OCI-LY7 (cell line): ENCODE measurements around the gene TP63. TPM values are rescaled to one million over a fixed set of nuclear protein-coding genes. Genes with fewer than 3 reads are reported as not detected.

Experiments used
- BruUV-seq: library from RNA; stranded (reverse); fragments of 400-500 nt; replicated peaks from 2 replicates; lab custom pipeline; 2021; lab: Mats Ljungman, UMichigan
- CTCF ChIA-PET: fragments of 300-600 bp; sonication (Branson Sonifier 250); formaldehyde crosslinking; loops from one replicate; lab custom pipeline; 2022; ENCODE audit warnings: antibody characterized with exemption; ENCODE audit not compliant: unreplicated experiment; lab: Charles Lee
- POLR2A ChIA-PET: fragments of 300-600 bp; sonication (Branson Sonifier 250); formaldehyde crosslinking; loops from one replicate; lab custom pipeline; 2022; ENCODE audit warnings: antibody characterized with exemption; lab: Charles Lee
- DNase-seq: peaks from one replicate; pipeline ENCODE4 v3.0.0-alpha.2; 2015; ENCODE audit warnings: low spot score
- H2AFZ ChIP-seq: fragments of 200-600 bp; sonication (generic), shearing (Covaris generic); 2 replicates; pipeline ENCODE4 v1.6.1; 2014; ENCODE audit warnings: mild to moderate bottlenecking, antibody characterized with exemption, low read length, moderate library complexity
- H3K27ac ChIP-seq: fragments of 200-600 bp; sonication (generic); 2 replicates; pipeline ENCODE4 v1.5.1; 2014; ENCODE audit warnings: mixed run types, low read depth, mild to moderate bottlenecking, moderate library complexity, low read length, inconsistent platforms; ENCODE audit not compliant: poor library complexity, severe bottlenecking
- H3K36me3 ChIP-seq: fragments of 200-600 bp; sonication (generic); 2 replicates; pipeline ENCODE4 v1.6.1; 2014; ENCODE audit warnings: mild to moderate bottlenecking, antibody characterized with exemption, low read length, moderate library complexity, mixed read lengths; ENCODE audit not compliant: insufficient read depth
- H3K4me1 ChIP-seq: fragments of 200-600 bp; sonication (generic); 2 replicates; pipeline ENCODE4 v1.5.1; 2014; ENCODE audit warnings: mild to moderate bottlenecking, low read length; ENCODE audit not compliant: insufficient read depth, poor library complexity, severe bottlenecking
- H3K4me2 ChIP-seq: fragments of 200-600 bp; sonication (generic); 2 replicates; pipeline ENCODE4 v1.6.1; 2014; ENCODE audit warnings: mild to moderate bottlenecking, low read length
- H3K4me3 ChIP-seq: fragments of 200-600 bp; sonication (generic); 2 replicates; pipeline ENCODE4 v1.5.1; 2014; ENCODE audit warnings: mild to moderate bottlenecking, low read depth, low read length; ENCODE audit not compliant: poor library complexity, severe bottlenecking
- H3K79me2 ChIP-seq: fragments of 200-600 bp; sonication (generic); 2 replicates; pipeline ENCODE4 v1.6.1; 2016; ENCODE audit warnings: low read depth, mild to moderate bottlenecking, low read length, moderate library complexity, mixed read lengths; ENCODE audit not compliant: insufficient read depth
- H3K9me2 ChIP-seq: fragments of 200-600 bp; sonication (generic); 2 replicates; pipeline ENCODE4 v1.6.1; 2016; ENCODE audit warnings: mild to moderate bottlenecking, low read length, mixed read lengths; ENCODE audit not compliant: insufficient read depth
- H3K9me3 ChIP-seq: fragments of 200-600 bp; sonication (generic); 2 replicates; pipeline ENCODE4 v1.6.1; 2014; ENCODE audit warnings: mild to moderate bottlenecking, mixed run types, low read length, mixed read lengths
- H4K20me1 ChIP-seq: fragments of 200-600 bp; sonication (generic); 2 replicates; pipeline ENCODE4 v1.6.1; 2014; ENCODE audit warnings: mild to moderate bottlenecking, antibody characterized with exemption, low read length, moderate library complexity, mixed read lengths; ENCODE audit not compliant: insufficient read depth
- CTCF ChIP-seq: fragments of 200-600 bp; sonication (generic); conservative IDR thresholded peaks from 2 replicates; pipeline ENCODE4 v1.5.1; 2014; ENCODE audit warnings: mild to moderate bottlenecking, antibody characterized with exemption, low read length, moderate library complexity, mixed read lengths
- EZH2phosphoT487 ChIP-seq: fragments of 200-600 bp; sonication (generic); IDR thresholded peaks from 2 replicates; pipeline ENCODE4 v1.6.1; 2018; ENCODE audit warnings: low read depth, borderline replicate concordance, mild to moderate bottlenecking, mixed run types, antibody characterized with exemption, low read length, moderate library complexity, mixed read lengths
- intact Hi-C: fragments of 100-400 bp; cut with micrococcal nuclease; formaldehyde crosslinking; loops from one replicate; pipeline ENCODE4 v1.10.0; 2022; ENCODE audit not compliant: unreplicated experiment
- total RNA-seq, 2 experiments: library from RNA; depleted of rRNA in 1 of 2; stranded (reverse); fragments of >200 nt in 1 of 2; shearing (Covaris generic) in 1 of 2; gene quantifications; 2 replicates each; pipeline ENCODE4 v1.2.3, GENCODE V29; 2014 to 2022

The TP63 gene
- total RNA-seq, 2 experiments from 2014 or later: 0.16 to 1.1 TPM

- Histone ChIP-seq H3K79me2 (no peaks in the 10 kb centered on the region), H3K4me1 (no peaks in the 10 kb centered on the region), H3K9me2 (no peaks in the 10 kb centered on the region), H3K4me2 (no peak overlapping the region), H2AFZ (no peak overlapping the region), H3K36me3 (no peaks in the 10 kb centered on the region), H4K20me1 (no peaks in the 10 kb centered on the region), H3K27ac (no peak overlapping the region), H3K4me3 (no peak overlapping the region), H3K9me3 (no peaks in the 10 kb centered on the region)
- ChIA-PET CTCF (interaction anchor here (0.6 kb wide), 1 partner anchor 8 kb away, joined by 4 read pairs; no protein-coding TSS in a partner anchor), POLR2A (interaction anchor here (0.7 kb wide), 2 partner anchors 9 to 140 kb away, joined by 3 to 4 read pairs; no protein-coding TSS in a partner anchor)
- no peak for DNase-seq
- intact Hi-C loops: no loop called here
- no TSS peak for BruUV-seq
- TF ChIP-seq EZH2phosphoT487 (no peak), CTCF (no peak)
Measured at GRCh38 chr3:189708375-189708774, 77.2 kb downstream of the TP63 start.

- no peak for DNase-seq
- Histone ChIP-seq H3K27ac (no peak overlapping the region), H3K4me1 (no peaks in the 10 kb centered on the region), H4K20me1 (no peaks in the 10 kb centered on the region), H3K4me2 (no peak overlapping the region), H3K9me2 (no peaks in the 10 kb centered on the region), H3K79me2 (no peaks in the 10 kb centered on the region), H3K36me3 (no peaks in the 10 kb centered on the region), H2AFZ (no peak overlapping the region), H3K9me3 (no peaks in the 10 kb centered on the region), H3K4me3 (no peak overlapping the region)
- CTCF ChIA-PET: no interaction called here
- POLR2A ChIA-PET: no interaction called here
- intact Hi-C loops: no loop called here
- TF ChIP-seq EZH2phosphoT487 (no peak), CTCF (no peak)
- no TSS peak for BruUV-seq
Measured at GRCh38 chr3:189710620-189711402, 79.6 kb downstream of the TP63 start.

GRCh38 chr3:189712906-189713483 lies 81.8 kb downstream of the TP63 start:
- intact Hi-C loops: no loop called here
- BruUV-seq: no TSS peak

More at GRCh38 chr3:189712906-189713483, 81.8 kb downstream of the TP63 start:
- Histone ChIP-seq H3K9me3 (no peaks in the 10 kb centered on the region), H3K27ac (no peak overlapping the region), H3K4me3 (no peak overlapping the region), H3K36me3 (no peaks in the 10 kb centered on the region), H2AFZ (no peak overlapping the region), H4K20me1 (no peaks in the 10 kb centered on the region), H3K4me1 (no peaks in the 10 kb centered on the region), H3K79me2 (no peaks in the 10 kb centered on the region), H3K4me2 (no peak overlapping the region), H3K9me2 (no peaks in the 10 kb centered on the region)
- no peak for DNase-seq
- CTCF ChIA-PET: no interaction called here
- TF ChIP-seq EZH2phosphoT487 (no peak), CTCF (no peak)
- POLR2A ChIA-PET: no interaction called here
